KOPT-K1 (cell line): Measurements from ENCODE around the gene CDCA5.
A peak's percentile ranks its signal among the peaks of the same experiment; 100 is the strongest.

Experiments used
- H3K27ac ChIP-seq: fragments of 200-600 bp; sonication (generic); 2 replicates; pipeline ENCODE4 v1.5.1; 2016; ENCODE audit warnings: antibody characterized with exemption, mild to moderate bottlenecking, low read depth, low read length; ENCODE audit not compliant: poor library complexity, severe bottlenecking
- H3K36me3 ChIP-seq: fragments of 200-600 bp; sonication (generic); 2 replicates; pipeline ENCODE4 v1.5.1; 2017; ENCODE audit warnings: antibody characterized with exemption, mild to moderate bottlenecking, low read length, moderate library complexity; ENCODE audit not compliant: insufficient read depth
- H3K9me3 ChIP-seq: fragments of 200-600 bp; sonication (generic); 2 replicates; pipeline ENCODE4 v1.5.1; 2017; ENCODE audit warnings: antibody characterized with exemption, low read length, mild to moderate bottlenecking; ENCODE audit not compliant: insufficient read depth, poor library complexity, severe bottlenecking

Gene CDCA5

GRCh38 chr11:65057526-65057925, 26.3 kb downstream of the CDCA5 start:
- Histone ChIP-seq H3K27ac (no peak overlapping the region), H3K36me3 (no peaks in the 10 kb centered on the region), H3K9me3 (no peaks in the 10 kb centered on the region)

GRCh38 chr11:65056999-65057398, 26.8 kb downstream of the CDCA5 start:
- H3K27ac ChIP-seq = no peak overlapping the region
- H3K9me3 ChIP-seq = no peaks in the 10 kb centered on the region
- H3K36me3 ChIP-seq = no peaks in the 10 kb centered on the region

GRCh38 chr11:65055538-65055937, 28.3 kb downstream of the CDCA5 start:
- Histone ChIP-seq H3K27ac (no peak overlapping the region), H3K9me3 (no peaks in the 10 kb centered on the region), H3K36me3 (no peaks in the 10 kb centered on the region)

- H3K36me3 ChIP-seq = no peaks in the 10 kb centered on the region
- H3K9me3 ChIP-seq = no peaks in the 10 kb centered on the region
- no peak overlapping the region for H3K27ac ChIP-seq
Observed at GRCh38 chr11:65053827-65054508, 29.9 kb downstream of the CDCA5 start.

GRCh38 chr11:65051398-65051858, 32.4 kb downstream of the CDCA5 start:
- Histone ChIP-seq H3K36me3 (peaks cover 9% of the 10 kb centered on the region; the same call in 1 of the 2 replicates), H3K27ac (no peak overlapping the region), H3K9me3 (no peaks in the 10 kb centered on the region)

- H3K36me3 ChIP-seq = peaks cover 43% of the 10 kb centered on the region
Observed at GRCh38 chr11:65047581-65048422, 36.0 kb downstream of the CDCA5 start.

GRCh38 chr11:65045728-65046127, 38.1 kb downstream of the CDCA5 start:
- no peak overlapping the region for H3K27ac ChIP-seq
- H3K9me3 ChIP-seq = no peaks in the 10 kb centered on the region
- H3K36me3 ChIP-seq = peaks cover 47% of the 10 kb centered on the region

More at GRCh38 chr11:65047581-65048422, 36.0 kb downstream of the CDCA5 start:
- Histone ChIP-seq H3K9me3 (no peaks in the 10 kb centered on the region), H3K27ac (no peak overlapping the region)

- Histone ChIP-seq H3K27ac (no peak overlapping the region), H3K9me3 (no peaks in the 10 kb centered on the region), H3K36me3 (peaks cover 47% of the 10 kb centered on the region)
Observed at GRCh38 chr11:65045061-65045460, 38.8 kb downstream of the CDCA5 start.

GRCh38 chr11:65043881-65044501, 39.8 kb downstream of the CDCA5 start:
- Histone ChIP-seq H3K27ac (no peak overlapping the region), H3K36me3 (peaks cover 47% of the 10 kb centered on the region)

GRCh38 chr11:65042891-65043290, 40.9 kb downstream of the CDCA5 start:
- no peaks in the 10 kb centered on the region for H3K9me3 ChIP-seq
- no peak overlapping the region for H3K27ac ChIP-seq
- H3K36me3 ChIP-seq = peaks cover 54% of the 10 kb centered on the region

More at GRCh38 chr11:65043881-65044501, 39.8 kb downstream of the CDCA5 start:
- no peaks in the 10 kb centered on the region for H3K9me3 ChIP-seq

- Histone ChIP-seq H3K27ac (peak within 1 kb of the TSS; percentile 85), H3K9me3 (no peaks in the 10 kb centered on the region), H3K36me3 (peaks cover 54% of the 10 kb centered on the region)
Observed at GRCh38 chr11:65040847-65041622, 42.8 kb downstream of the CDCA5 start, which contains the start of gene SAC3D1. SAC3D1 (plus strand) TSS chr11:65041210; CDS start chr11:65041293, 83 bp downstream.

GRCh38 chr11:65040520-65040846, 43.4 kb downstream of the CDCA5 start:
- H3K36me3 ChIP-seq = peaks cover 54% of the 10 kb centered on the region
- peak overlapping the region; percentile 85 for H3K27ac ChIP-seq
- no peaks in the 10 kb centered on the region for H3K9me3 ChIP-seq

GRCh38 chr11:65036931-65037330, 46.9 kb downstream of the CDCA5 start:
- no peak overlapping the region for H3K27ac ChIP-seq
- peaks cover 45% of the 10 kb centered on the region for H3K36me3 ChIP-seq
- no peaks in the 10 kb centered on the region for H3K9me3 ChIP-seq

- Histone ChIP-seq H3K36me3 (peaks cover 45% of the 10 kb centered on the region), H3K27ac (no peak overlapping the region), H3K9me3 (no peaks in the 10 kb centered on the region)
Observed at GRCh38 chr11:65035579-65035978, 48.3 kb downstream of the CDCA5 start.
